ENCODE data around the gene LCN6.

GRCh38 chr9:136794281-136794999 is 46.1 kb upstream of the LCN6 start:
- TF ChIP-seq CTCF (IDR thresholded peaks at IDR 0.05; ENCODE audit: poor library complexity, severe bottlenecking) (no peak), POLR2AphosphoS5 (IDR thresholded peaks at IDR 0.05) (no peak)
